Measurements from ENCODE around the gene ONECUT3.

GRCh38 chr19:1769645-1769985 lies 16.3 kb downstream of the ONECUT3 start:
- TF ChIP-seq CTCF (IDR thresholded peaks at IDR 0.05): no peak
- no peak for TF ChIP-seq TP53 (CRISPR knock-in tag; IDR thresholded peaks at IDR 0.05)

Measured in WTC11 (cell line).